PFSK-1 (cell line): ENCODE data around the gene STX3.

ENCODE experiments used
- FOXP2 ChIP-seq: optimal IDR thresholded peaks from 2 replicates; pipeline ENCODE3; 2011; ENCODE audit warnings: borderline replicate concordance, control low read depth, inconsistent platforms; ENCODE audit not compliant: insufficient read depth; ENCODE audit errors: extremely low read length, extremely low read depth
- POLR2AphosphoS5 ChIP-seq: IDR thresholded peaks from 2 replicates; pipeline ENCODE4 v1.6.1; 2012; ENCODE audit warnings: low read depth, mild to moderate bottlenecking, control low read depth, low read length, moderate library complexity
- REST ChIP-seq, 2 experiments: IDR thresholded peaks; 2 replicates each; pipeline versions ENCODE4 v1.6.1 to v1.8.0; 2011 to 2012; ENCODE audit warnings: low read depth in 2 of 2, low read length in 2 of 2, control low read depth in 1 of 2, inconsistent platforms in 1 of 2, mild to moderate bottlenecking in 1 of 2, moderate library complexity in 1 of 2; ENCODE audit not compliant: insufficient read depth in 1 of 2
- SIN3A ChIP-seq: IDR thresholded peaks from 2 replicates; pipeline ENCODE4 v1.6.1; 2012; ENCODE audit warnings: mild to moderate bottlenecking, low read length, moderate library complexity, borderline replicate concordance; ENCODE audit not compliant: insufficient read depth
- TAF1 ChIP-seq: IDR thresholded peaks from 2 replicates; pipeline ENCODE4 v1.6.1; 2012; ENCODE audit warnings: low read length, control low read depth, borderline replicate concordance; ENCODE audit not compliant: insufficient read depth

The STX3 gene

GRCh38 chr11:59854871-59855270 lies 99.7 kb downstream of the STX3 start:
- TF ChIP-seq REST (IDR thresholded peaks at IDR 0.05; ENCODE audit: insufficient read depth in 1 of 2, low read depth in 2 of 2, low read length in 2 of 2): no peak
- no peak for TF ChIP-seq POLR2AphosphoS5
- TF ChIP-seq SIN3A: no peak
- TF ChIP-seq FOXP2: no peak
- no peak for TF ChIP-seq TAF1
